GM12801 (cell line): ENCODE results near the gene GNAI1.

Experiments used
- CTCF ChIP-seq: IDR thresholded peaks from one replicate; pipeline ENCODE4 v1.5.1; 2011; ENCODE audit warnings: control low read depth; ENCODE audit not compliant: insufficient read length; ENCODE audit errors: extremely low read depth

GNAI1 gene

DNA sequence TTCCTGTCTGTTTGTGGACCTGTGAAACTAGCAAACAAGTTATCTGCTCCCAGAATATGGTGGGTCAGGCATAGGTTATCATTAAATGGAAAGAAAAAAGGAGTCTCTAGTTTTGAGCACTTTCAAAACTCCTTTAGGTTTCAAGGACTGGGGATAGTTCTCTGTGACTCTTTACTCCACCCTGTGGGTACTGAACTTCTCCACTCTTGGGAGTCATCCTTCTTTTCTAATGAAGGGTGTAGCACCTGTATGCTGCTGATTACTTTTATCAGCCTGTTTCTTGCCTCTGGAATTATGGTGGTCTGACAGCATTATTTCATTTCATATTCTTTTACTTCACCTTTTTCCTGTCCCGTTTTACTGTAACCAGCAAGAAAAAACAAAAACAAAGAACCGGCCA, 6.7 kb downstream of the GNAI1 start:
- no peak for TF ChIP-seq CTCF

GRCh38 chr7:80142853-80143580, 8.4 kb downstream of the GNAI1 start:
- TF ChIP-seq CTCF = no peak

DNA sequence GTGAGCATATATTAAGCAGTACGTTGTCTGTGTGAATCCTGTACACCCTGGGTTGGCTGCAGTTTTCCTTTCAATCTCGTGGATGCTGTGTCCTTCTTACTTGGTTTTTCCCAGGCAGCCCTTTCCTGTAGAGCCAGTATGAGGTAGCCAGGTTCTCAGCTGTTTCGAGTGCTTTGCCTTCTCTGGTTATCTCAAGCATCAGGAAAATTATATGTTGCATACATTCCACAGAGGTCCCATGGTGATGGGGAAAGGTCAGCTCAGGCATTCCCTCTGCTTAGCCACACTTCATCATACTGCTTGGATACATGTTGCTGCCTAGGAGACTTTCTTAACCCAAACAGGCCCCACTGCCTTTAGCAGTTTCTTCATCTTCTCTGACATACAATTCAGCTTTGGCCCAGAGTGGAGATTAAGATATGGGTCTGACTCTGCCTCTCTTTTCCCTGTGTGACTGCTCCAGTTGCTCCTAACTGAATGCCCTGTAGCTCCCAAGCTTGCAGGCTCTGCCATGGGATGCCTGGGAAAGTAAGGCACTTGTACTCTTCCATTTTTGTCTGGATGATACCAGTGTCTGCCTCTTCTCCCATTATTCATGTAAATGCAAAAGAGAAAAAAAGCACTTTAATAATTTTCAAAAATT, 11.3 kb downstream of the GNAI1 start:
- TF ChIP-seq CTCF = no peak

DNA sequence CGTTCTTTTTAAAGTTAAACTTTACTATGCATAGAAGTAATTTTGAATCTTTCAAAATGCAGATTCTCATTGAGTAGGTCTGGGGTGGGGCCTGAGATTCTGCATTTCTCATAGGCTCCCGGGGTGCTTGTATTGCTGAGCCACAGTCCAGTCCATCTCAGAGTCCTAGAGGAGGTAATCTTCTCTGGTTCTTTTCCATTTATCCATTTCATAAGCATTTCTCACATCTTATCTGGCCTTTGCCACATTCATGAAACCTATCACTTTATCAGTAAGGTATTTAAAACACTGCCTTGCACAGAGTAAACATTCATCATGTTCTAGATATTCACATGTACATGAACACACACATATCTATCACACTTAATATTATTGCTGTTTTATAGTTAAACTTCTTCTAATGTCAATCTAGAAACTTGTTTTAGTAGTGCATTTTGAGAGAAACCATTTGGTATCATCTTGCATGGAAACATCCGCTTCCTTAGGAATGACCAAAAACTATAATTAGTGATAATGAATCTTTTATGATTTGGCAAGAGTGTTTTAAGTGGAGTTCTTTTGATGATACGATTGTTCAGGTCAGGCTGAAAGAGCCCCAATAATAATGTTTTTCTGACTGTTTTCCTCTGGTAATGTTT, 12.0 kb downstream of the GNAI1 start:
- no peak for TF ChIP-seq CTCF

- no peak for TF ChIP-seq CTCF
These were observed 13.1 kb downstream of the GNAI1 start for GRCh38 chr7:80147543-80148391.

GRCh38 chr7:80150611-80151273, 16.1 kb downstream of the GNAI1 start:
- TF ChIP-seq CTCF = no peak

GRCh38 chr7:80151274-80151665, 16.6 kb downstream of the GNAI1 start:
- TF ChIP-seq CTCF = no peak
